ENCODE measurements around the gene NAA60. TPM values are rescaled to one million over a fixed set of nuclear protein-coding genes. Genes with fewer than 3 reads are reported as not detected.
"Not testable (repeated sequence)": the region's sequence is repeated elsewhere in the genome, so short reads cannot be mapped to it uniquely, and the experiment has no call there.

Gene NAA60
- total RNA-seq, 2 donors from 2014 or later = 59.0 to 60.0 TPM

DNA sequence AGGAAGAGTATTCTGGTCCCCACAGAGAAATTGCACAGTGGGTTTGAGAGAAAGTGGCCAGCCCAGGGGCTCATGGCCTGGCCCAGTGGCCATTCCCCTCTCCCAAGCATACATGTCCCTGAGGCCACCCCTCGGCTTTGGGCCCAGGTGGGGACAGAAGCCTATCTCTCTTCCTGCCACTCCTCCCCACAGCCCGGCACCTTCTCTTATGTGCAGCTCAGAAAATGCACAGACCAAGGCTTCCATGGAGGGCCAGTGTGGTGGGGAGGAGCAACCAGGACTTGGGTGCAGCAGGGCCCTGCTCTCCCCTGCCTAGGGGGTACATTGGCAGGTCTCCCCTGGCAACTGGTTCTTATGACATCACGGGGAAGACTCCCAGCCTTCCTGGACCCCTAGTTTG, 51.7 kb downstream of the NAA60 start, which contains the start of gene C16orf90:
Gene C16orf90, minus strand, starts transcription at position 314 of the 400 bp plus-strand sequence. Its CDS starts 68 bp downstream, at position 246.
- Mint-ChIP-seq H3K27ac (no peak within 1 kb of the TSS), H3K4me3 (no peak within 1 kb of the TSS), H3K4me1 (ENCODE audit: low read depth in 2 of 2) (peaks cover 7 to 8% of the 10 kb centered on the region in 2 donors), H3K36me3 (no peaks in the 10 kb centered on the region), H3K27me3 (no peaks in the 10 kb centered on the region), H3K9me3 (peaks cover 3% of the 10 kb centered on the region)
- DNase-seq (ENCODE audit: low spot score) (peak; percentile 26), ATAC-seq (no peak)

DNA sequence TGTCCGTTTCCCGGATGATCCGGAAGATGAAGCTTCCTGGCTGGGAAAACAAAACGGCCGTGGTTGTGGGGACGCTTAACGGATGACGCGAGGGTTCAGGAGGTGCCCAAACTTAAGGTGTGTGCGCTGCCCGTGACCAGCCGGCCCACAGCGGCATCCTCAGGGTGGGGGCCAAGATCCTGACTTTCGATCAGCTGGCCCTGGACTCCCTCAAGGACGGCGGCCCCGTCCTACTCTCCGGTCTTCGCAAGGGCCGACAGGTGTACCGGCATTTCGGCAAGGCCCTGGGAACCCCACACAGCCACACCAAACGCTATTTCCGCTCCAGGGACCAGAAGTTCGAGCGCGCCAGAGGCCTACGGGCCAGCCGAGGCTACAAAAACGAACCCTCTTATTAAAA, 52.9 kb downstream of the NAA60 start:
- Mint-ChIP-seq H3K9me3 (peaks cover 3% of the 10 kb centered on the region), H3K4me3 (no peak overlapping the region), H3K27me3 (no peaks in the 10 kb centered on the region), H3K27ac (no peak overlapping the region), H3K36me3 (no peaks in the 10 kb centered on the region), H3K4me1 (ENCODE audit: low read depth in 2 of 2) (peaks cover 13 to 16% of the 10 kb centered on the region in 2 donors)
- ATAC-seq (no peak), DNase-seq (ENCODE audit: low spot score) (peak; percentile 38)

DNA sequence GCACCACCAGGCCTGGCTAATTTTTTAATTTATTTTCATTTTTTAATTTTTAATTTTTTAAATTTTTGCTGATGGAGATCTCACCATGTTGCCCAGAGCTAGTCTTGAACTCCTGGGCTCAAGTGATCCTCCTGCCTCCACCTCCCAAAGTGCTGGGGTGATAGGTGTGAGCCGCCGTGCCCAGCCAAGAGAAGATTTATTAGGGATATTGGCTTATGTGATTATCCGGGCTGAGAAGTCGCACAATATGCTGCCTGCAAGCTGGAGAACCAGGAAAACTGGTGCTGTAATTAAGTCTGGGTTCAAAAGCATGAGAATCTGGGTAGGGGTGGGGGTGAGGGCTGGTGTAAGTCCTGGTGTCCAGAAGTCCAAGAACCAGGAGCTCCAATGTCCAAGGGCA, 54.3 kb downstream of the NAA60 start:
- H3K27me3 Mint-ChIP-seq = no peaks in the 10 kb centered on the region
- DNase-seq (ENCODE audit: low spot score) = no peak
- H3K36me3 Mint-ChIP-seq = no peaks in the 10 kb centered on the region
- peaks cover 3% of the 10 kb centered on the region for H3K9me3 Mint-ChIP-seq
- no peak for ATAC-seq
- peaks cover 24% of the 10 kb centered on the region in 2 donors for H3K4me1 Mint-ChIP-seq (ENCODE audit: low read depth in 2 of 2)
- H3K4me3 Mint-ChIP-seq = no peak overlapping the region
- no peak overlapping the region for H3K27ac Mint-ChIP-seq

DNA sequence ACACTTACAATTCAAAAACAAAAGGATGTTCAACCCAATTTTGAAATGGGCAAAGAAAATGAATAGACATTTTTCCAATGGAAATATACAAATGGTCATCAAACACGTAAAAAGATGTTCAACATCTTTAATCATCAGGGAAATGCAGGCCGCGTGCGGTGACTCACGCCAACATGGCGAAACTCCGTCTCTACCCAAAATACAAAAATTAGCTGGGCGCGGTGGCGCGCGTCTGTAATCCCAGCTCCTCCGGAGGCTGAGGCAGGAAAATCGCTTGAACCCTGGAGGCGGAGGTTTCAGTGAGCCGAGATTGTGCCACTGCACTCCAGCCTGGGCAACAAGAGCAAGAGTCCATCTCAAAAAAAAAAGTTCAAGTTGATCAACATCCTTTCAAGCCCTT, 55.5 kb downstream of the NAA60 start:
- no peak overlapping the region for H3K27ac Mint-ChIP-seq

DNA sequence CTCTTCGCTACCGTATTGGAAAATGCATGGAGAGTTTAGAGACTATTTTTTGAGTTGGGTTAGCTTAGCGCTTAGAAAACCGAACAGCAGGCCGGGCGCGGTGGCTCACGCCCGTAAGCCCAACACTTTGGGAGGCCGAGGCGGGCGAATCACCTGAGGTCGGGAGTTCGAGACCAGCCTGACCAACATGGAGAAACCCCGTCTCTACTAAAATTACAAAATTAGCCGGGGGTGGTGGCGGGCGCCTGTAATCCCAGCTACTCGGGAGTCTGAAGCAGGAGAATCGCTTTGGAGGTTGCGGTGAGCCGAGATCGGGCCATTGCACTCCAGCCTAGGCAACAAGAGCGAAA, 57.9 kb downstream of the NAA60 start:
- ATAC-seq = not testable (repeated sequence)

More for the DNA sequence above, 55.5 kb downstream of the NAA60 start:
- Mint-ChIP-seq H3K36me3 (no peaks in the 10 kb centered on the region), H3K4me1 (ENCODE audit: low read depth in 2 of 2) (peaks cover 28 to 32% of the 10 kb centered on the region in 2 donors), H3K9me3 (peaks cover 3% of the 10 kb centered on the region), H3K27me3 (no peaks in the 10 kb centered on the region), H3K4me3 (peak overlapping the region; percentile 3)
- ATAC-seq (no peak), DNase-seq (ENCODE audit: low spot score) (peak; percentile 31)

DNA sequence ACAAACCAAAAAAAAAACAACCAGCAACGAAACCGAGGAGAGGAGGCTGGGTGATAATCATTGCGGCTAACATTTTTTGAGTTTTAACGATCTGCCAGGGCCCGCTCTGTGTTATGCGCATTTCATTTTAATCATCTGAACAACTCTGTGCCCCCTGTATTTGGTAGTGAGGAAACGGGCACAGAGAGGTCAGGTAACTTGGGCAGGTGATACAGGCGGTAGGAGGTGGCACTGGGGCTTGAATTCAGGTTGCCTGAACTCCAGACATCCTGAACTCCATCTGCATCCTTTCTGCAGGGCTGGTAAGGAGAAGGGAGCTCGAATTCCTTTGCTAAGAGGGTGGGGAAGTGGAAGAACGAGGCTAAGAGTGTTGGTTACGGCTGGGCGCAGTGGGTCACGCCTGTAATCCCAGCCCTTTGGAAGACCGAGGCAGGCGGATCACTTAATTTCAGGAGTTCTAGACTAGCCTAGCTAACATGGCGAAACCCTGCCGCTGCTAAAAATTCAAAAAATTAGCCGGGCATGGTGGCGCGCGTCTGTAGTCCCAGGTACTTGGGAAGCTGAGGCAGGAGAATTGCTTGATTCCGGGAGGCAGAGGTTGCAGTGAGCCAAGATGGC, 58.4 kb downstream of the NAA60 start:
- peaks cover 3% of the 10 kb centered on the region for H3K9me3 Mint-ChIP-seq
- peaks cover 28 to 36% of the 10 kb centered on the region in 2 donors for H3K4me1 Mint-ChIP-seq (ENCODE audit: low read depth in 2 of 2)
- peak; percentile 23 for DNase-seq (ENCODE audit: low spot score)
- ATAC-seq = no peak
- H3K4me3 Mint-ChIP-seq = peak overlapping the region; percentile 84
- no peaks in the 10 kb centered on the region for H3K27me3 Mint-ChIP-seq
- H3K27ac Mint-ChIP-seq = peak overlapping the region; percentile 60 to 81
- H3K36me3 Mint-ChIP-seq = no peaks in the 10 kb centered on the region

More for the DNA sequence above, 57.9 kb downstream of the NAA60 start:
- Mint-ChIP-seq H3K4me3 (peak overlapping the region; percentile 84), H3K27ac (peak overlapping the region; percentile 60 to 81), H3K4me1 (ENCODE audit: low read depth in 2 of 2) (peaks cover 28 to 36% of the 10 kb centered on the region in 2 donors)
- DNase-seq (ENCODE audit: low spot score) = peak; percentile 23
- H3K9me3 Mint-ChIP-seq, H3K27me3 Mint-ChIP-seq, H3K36me3 Mint-ChIP-seq: not testable (repeated sequence)

DNA sequence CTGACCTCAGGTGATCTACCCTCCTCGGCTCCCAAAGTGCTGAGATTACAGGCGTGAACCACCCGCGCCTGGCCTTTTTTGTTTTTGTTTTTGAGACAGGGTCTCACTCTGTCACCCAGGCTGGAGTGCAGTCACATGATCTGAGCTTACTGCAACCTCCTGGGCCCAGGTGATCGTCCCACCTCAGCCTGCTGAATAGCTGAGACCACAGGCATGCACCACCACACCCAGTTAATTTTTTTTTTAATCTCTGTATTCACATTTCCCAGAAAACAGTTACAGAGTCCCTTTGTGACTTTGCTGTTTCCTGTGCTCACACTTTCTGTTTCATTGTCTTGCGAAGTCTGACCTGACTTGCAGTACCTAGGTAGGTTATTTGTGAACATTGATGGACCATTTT, 60.0 kb downstream of the NAA60 start:
- Mint-ChIP-seq H3K27me3 (no peaks in the 10 kb centered on the region), H3K4me3 (peak overlapping the region; percentile 70), H3K27ac (peak overlapping the region; percentile 69 to 72), H3K36me3 (peaks cover 4% of the 10 kb centered on the region), H3K4me1 (ENCODE audit: low read depth in 2 of 2) (peaks cover 28 to 39% of the 10 kb centered on the region in 2 donors), H3K9me3 (peaks cover 3% of the 10 kb centered on the region)
- DNase-seq (ENCODE audit: low spot score) (peak; percentile 55), ATAC-seq (peak in 1 of 2 donors; percentile 34)

DNA sequence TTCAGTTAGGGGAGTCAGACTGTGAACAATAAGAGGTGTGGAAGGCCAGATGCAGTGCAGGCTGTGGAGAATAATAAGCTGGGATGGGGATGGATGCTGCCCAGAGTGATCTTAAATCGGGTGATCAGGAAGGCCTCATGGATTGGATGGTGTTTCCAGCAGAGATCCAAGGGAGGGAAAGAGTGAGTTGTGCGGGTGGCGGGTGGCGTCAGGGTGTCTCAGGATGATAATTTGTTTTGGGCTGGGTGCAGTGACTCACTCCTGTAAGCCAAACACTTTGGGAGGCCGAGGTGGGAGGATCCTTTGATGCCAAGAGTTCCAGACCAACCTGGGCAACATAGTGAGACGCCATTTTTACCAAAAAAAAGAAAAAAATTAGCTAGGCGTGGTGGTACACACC, 65.3 kb downstream of the NAA60 start:
- DNase-seq (ENCODE audit: low spot score) = peak; percentile 12
- no peak overlapping the region for H3K4me3 Mint-ChIP-seq
- peaks cover 10% of the 10 kb centered on the region for H3K36me3 Mint-ChIP-seq
- H3K4me1 Mint-ChIP-seq (ENCODE audit: low read depth in 2 of 2) = peaks cover 1 to 12% of the 10 kb centered on the region in 2 donors
- H3K27me3 Mint-ChIP-seq = no peaks in the 10 kb centered on the region
- no peaks in the 10 kb centered on the region for H3K9me3 Mint-ChIP-seq
- peak overlapping the region in 1 of 2 donors; percentile 7 for H3K27ac Mint-ChIP-seq
- no peak for ATAC-seq

DNA sequence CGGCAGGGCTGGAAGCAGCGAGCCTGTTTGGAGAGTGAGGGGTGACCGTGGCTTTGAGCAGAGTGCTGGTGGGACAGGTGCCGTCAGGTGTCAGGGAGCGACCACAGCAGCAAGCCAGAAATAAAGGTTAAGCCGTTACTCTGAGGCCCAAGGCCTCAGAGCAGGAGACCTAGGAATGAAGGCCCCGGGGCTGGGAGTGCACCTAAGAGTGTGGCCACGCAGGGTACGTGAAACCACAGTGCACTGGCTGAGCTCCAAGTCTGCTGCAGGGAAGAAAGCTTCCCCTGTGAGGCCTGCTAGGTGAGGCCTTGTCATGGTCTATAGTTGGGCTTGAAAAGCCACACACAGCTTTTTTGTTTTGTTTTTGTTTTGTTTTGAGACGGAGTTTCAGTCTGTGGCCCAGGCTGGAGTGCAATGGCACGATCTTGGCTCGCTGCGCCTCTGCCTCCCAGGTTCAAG, 66.0 kb downstream of the NAA60 start:
- no peaks in the 10 kb centered on the region for H3K27me3 Mint-ChIP-seq
- DNase-seq (ENCODE audit: low spot score) (peak; percentile 29), ATAC-seq (peak; percentile 63 to 82)
- no peak overlapping the region for H3K4me3 Mint-ChIP-seq
- peak overlapping the region in 1 of 2 donors; percentile 62 for H3K27ac Mint-ChIP-seq
- peaks cover 13% of the 10 kb centered on the region for H3K36me3 Mint-ChIP-seq
- peaks cover 0 to 9% of the 10 kb centered on the region in 2 donors for H3K4me1 Mint-ChIP-seq (ENCODE audit: low read depth in 2 of 2)
- no peaks in the 10 kb centered on the region for H3K9me3 Mint-ChIP-seq

DNA sequence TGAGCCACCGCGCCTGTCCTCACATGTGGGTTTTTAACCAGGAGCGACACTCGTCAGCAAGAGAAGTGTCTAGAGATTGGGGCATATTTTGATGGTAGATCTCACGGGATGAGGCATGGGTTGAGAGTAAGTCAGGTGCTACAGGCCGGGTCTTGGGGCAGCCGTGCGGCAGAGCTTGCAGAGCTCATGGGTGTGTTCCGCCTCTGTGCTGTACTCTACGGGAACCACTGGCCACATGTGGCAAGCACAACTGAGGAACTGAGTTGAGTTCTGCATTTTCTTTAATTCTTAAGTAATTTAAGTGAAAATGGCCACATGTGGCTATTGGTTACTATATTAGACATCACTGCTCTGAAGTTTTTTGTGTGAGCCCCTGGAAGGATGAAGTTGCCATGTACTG, 66.9 kb downstream of the NAA60 start:
- peaks cover 0 to 9% of the 10 kb centered on the region in 2 donors for H3K4me1 Mint-ChIP-seq (ENCODE audit: low read depth in 2 of 2)
- no peaks in the 10 kb centered on the region for H3K9me3 Mint-ChIP-seq
- peaks cover 13% of the 10 kb centered on the region for H3K36me3 Mint-ChIP-seq
- no peak for ATAC-seq
- no peak overlapping the region for H3K4me3 Mint-ChIP-seq
- no peaks in the 10 kb centered on the region for H3K27me3 Mint-ChIP-seq
- H3K27ac Mint-ChIP-seq = no peak overlapping the region
- peak; percentile 15 for DNase-seq (ENCODE audit: low spot score)

DNA sequence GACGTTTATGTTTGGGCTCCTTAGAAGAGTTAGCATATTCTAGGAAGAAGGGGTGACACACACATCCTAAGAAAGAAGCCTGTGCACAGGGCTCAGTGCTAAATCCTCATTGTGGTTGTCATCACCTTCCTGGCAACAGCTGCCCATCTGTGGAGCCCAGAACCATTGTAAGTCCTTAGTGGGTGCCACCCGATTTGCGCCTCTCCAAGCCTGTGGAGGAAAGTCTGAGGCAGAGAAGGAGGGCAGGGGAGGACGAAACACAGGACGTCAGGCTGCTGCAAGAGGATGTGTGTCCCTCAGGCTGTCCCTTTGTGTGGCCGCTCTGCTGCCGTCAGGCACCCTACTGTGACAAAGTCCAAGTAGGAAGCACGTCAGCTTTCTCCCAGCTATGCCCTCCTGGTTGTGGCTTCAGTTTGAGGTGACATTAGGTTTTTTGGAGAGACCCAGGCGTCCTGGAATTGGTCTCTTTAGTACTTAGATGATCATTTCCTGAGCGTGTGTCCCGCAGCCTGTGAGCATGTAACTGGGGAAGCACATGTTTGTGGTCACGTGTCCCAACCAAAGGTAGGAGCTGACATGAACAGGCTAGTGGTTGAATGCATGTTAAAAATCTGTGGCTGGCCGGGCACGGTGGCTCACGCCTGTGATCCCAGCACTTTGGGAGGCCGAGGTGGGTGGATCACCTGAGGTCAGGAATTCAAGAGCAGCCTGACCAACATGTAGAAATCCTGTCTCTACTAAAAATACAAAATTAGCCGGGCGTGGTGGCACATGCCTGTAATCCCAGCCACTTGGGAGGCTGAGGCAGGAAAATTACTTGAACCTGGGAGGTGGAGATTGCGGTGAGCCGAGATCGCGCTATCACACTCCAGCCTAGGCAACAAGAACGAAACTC, 68.1 kb downstream of the NAA60 start:
- Mint-ChIP-seq H3K4me3 (no peak overlapping the region), H3K27ac (no peak overlapping the region), H3K4me1 (ENCODE audit: low read depth in 2 of 2) (peaks cover 0 to 9% of the 10 kb centered on the region in 2 donors), H3K27me3 (no peaks in the 10 kb centered on the region), H3K36me3 (peaks cover 13% of the 10 kb centered on the region), H3K9me3 (no peaks in the 10 kb centered on the region)
- no peak for ATAC-seq
- peak; percentile 44 for DNase-seq (ENCODE audit: low spot score)

DNA sequence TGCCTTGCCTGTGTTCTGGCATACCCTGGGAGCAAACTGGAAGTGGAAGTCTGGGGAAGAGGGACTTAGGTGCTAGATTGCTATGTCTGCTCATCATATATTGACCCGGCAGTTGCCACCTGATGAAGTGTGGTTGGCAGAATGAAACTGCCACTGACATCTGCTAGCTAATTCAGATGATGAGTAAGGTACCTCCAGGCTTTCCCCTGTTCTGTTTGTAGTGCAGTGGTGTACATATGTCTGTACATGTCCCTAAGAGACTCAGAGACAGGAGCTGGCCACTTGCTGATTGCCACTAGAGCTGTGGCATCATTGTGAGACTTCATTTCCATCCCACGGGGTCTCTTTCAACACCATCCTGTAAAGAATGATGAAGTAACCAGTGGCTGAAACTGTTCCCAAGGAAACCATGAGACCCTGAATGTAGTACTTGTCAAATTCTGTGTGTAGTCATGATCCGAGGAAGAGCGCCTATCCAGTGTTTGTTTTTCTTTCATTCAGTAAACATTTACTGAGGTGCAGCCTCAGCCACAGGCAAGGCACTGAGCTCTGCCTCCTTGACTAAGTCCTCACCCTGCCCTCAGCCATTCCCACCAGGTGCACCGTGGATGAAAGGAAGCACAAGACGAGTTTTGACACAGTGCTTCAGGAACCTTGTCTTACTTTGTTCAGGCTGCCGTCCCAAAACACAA, 70.6 kb downstream of the NAA60 start:
- DNase-seq (ENCODE audit: low spot score) (peak; percentile 16), ATAC-seq (peak in 1 of 2 donors; percentile 73)
- H3K27ac Mint-ChIP-seq = peak overlapping the region in 1 of 2 donors; percentile 25
- H3K36me3 Mint-ChIP-seq = peaks cover 6% of the 10 kb centered on the region
- H3K9me3 Mint-ChIP-seq = no peaks in the 10 kb centered on the region
- H3K4me3 Mint-ChIP-seq = no peak overlapping the region
- H3K27me3 Mint-ChIP-seq = no peaks in the 10 kb centered on the region
- peaks cover 0 to 6% of the 10 kb centered on the region in 2 donors for H3K4me1 Mint-ChIP-seq (ENCODE audit: low read depth in 2 of 2)

DNA sequence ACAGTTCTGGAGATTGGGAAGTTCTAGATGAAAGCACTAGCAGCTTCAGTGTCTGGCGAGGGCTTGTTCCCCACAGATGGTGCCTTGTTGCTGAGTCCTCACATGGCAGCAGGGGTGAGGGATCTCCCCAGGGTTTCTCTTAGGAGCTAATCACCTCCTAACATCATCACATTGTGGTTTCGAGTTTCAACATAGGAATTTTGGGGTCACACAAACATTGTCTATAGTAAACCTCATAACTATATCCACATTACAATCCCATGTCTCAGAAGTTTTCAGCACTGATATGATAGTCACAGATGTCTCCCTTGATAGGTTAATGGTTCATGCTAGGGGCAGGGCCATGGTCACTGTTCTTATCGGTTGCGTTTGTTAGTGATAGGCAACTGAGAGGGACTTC, 71.1 kb downstream of the NAA60 start:
- peaks cover 6% of the 10 kb centered on the region for H3K36me3 Mint-ChIP-seq
- H3K27ac Mint-ChIP-seq = no peak overlapping the region

More for the DNA sequence above, 71.1 kb downstream of the NAA60 start:
- DNase-seq (ENCODE audit: low spot score) (no peak), ATAC-seq (no peak)
- Mint-ChIP-seq H3K27me3 (no peaks in the 10 kb centered on the region), H3K9me3 (no peaks in the 10 kb centered on the region), H3K4me3 (no peak overlapping the region), H3K4me1 (ENCODE audit: low read depth in 2 of 2) (peaks cover 0 to 6% of the 10 kb centered on the region in 2 donors)
